OCI-LY1 (cell line): ENCODE measurements around the gene TMEM164.

Experiments used
- H2AFZ ChIP-seq: fragments of 200-600 bp; sonication (generic), shearing (Covaris generic); 2 replicates; pipeline ENCODE4 v1.6.0; 2014; ENCODE audit warnings: antibody characterized with exemption, mild to moderate bottlenecking, low read length
- H3F3A ChIP-seq: fragments of 200-600 bp; sonication (generic), shearing (Covaris generic); 2 replicates; pipeline ENCODE4 v1.6.0; 2014; ENCODE audit warnings: mild to moderate bottlenecking, antibody characterized with exemption, low read length, moderate library complexity; ENCODE audit not compliant: insufficient read depth
- H3K27ac ChIP-seq: fragments of 200-600 bp; sonication (generic); 2 replicates; pipeline ENCODE4 v1.5.1; 2014; ENCODE audit warnings: low read length, mixed run types, mild to moderate bottlenecking, low read depth; ENCODE audit not compliant: poor library complexity, severe bottlenecking
- H3K27me3 ChIP-seq: fragments of 200-600 bp; sonication (generic); 2 replicates; pipeline ENCODE4 v1.6.0; 2014; ENCODE audit warnings: antibody characterized with exemption, mild to moderate bottlenecking, low read length, moderate library complexity; ENCODE audit not compliant: insufficient read depth
- H3K36me3 ChIP-seq: fragments of 200-600 bp; sonication (generic); 2 replicates; pipeline ENCODE4 v1.6.1; 2014; ENCODE audit warnings: mild to moderate bottlenecking, antibody characterized with exemption, low read length, moderate library complexity, mixed read lengths; ENCODE audit not compliant: insufficient read depth
- H3K4me1 ChIP-seq: fragments of 200-600 bp; sonication (generic); 2 replicates; pipeline ENCODE4 v1.5.1; 2014; ENCODE audit warnings: mild to moderate bottlenecking, low read length, moderate library complexity; ENCODE audit not compliant: insufficient read depth, severe bottlenecking
- H3K4me2 ChIP-seq: fragments of 200-600 bp; sonication (generic), shearing (Covaris generic); 2 replicates; pipeline ENCODE4 v1.6.1; 2014; ENCODE audit warnings: low read length
- H3K4me3 ChIP-seq: fragments of 200-600 bp; sonication (generic); 2 replicates; pipeline ENCODE4 v1.5.1; 2014; ENCODE audit warnings: low read length, low read depth, mild to moderate bottlenecking, mixed read lengths; ENCODE audit not compliant: poor library complexity, severe bottlenecking
- H3K79me2 ChIP-seq: fragments of 200-600 bp; shearing (Covaris generic); 2 replicates; pipeline ENCODE4 v1.6.1; 2016; ENCODE audit warnings: mixed run types, low read length, mixed read lengths; ENCODE audit not compliant: insufficient read depth
- H3K9ac ChIP-seq: fragments of 200-600 bp; sonication (generic), shearing (Covaris generic); 2 replicates; pipeline ENCODE4 v1.6.1; 2014; ENCODE audit warnings: mild to moderate bottlenecking, low read length, mixed read lengths
- H3K9me2 ChIP-seq: fragments of 200-600 bp; sonication (generic), shearing (Covaris generic); 2 replicates; pipeline ENCODE4 v1.6.1; 2014; ENCODE audit warnings: low read depth, mild to moderate bottlenecking, low read length, mixed read lengths
- H3K9me3 ChIP-seq: fragments of 200-600 bp; shearing (Covaris generic); 2 replicates; pipeline ENCODE4 v1.6.1; 2014; ENCODE audit warnings: low read length, mixed read lengths
- H4K20me1 ChIP-seq: fragments of 200-600 bp; sonication (generic), shearing (Covaris generic); 2 replicates; pipeline ENCODE4 v1.6.0; 2016; ENCODE audit warnings: mild to moderate bottlenecking, low read length; ENCODE audit not compliant: insufficient read depth
- CTCF ChIP-seq: fragments of 200-600 bp; sonication (generic), shearing (Covaris generic); IDR thresholded peaks from 2 replicates; pipeline ENCODE4 v1.5.1; 2017; ENCODE audit warnings: mild to moderate bottlenecking, antibody characterized with exemption, low read length, moderate library complexity, mixed read lengths
- EZH2 ChIP-seq: fragments of 200-600 bp; sonication (generic), shearing (Covaris generic); IDR thresholded peaks from 2 replicates; pipeline ENCODE4 v1.8.0; 2017; ENCODE audit warnings: borderline replicate concordance, mixed run types, mild to moderate bottlenecking, antibody characterized with exemption, low read length, moderate library complexity, mixed read lengths

The TMEM164 gene

DNA sequence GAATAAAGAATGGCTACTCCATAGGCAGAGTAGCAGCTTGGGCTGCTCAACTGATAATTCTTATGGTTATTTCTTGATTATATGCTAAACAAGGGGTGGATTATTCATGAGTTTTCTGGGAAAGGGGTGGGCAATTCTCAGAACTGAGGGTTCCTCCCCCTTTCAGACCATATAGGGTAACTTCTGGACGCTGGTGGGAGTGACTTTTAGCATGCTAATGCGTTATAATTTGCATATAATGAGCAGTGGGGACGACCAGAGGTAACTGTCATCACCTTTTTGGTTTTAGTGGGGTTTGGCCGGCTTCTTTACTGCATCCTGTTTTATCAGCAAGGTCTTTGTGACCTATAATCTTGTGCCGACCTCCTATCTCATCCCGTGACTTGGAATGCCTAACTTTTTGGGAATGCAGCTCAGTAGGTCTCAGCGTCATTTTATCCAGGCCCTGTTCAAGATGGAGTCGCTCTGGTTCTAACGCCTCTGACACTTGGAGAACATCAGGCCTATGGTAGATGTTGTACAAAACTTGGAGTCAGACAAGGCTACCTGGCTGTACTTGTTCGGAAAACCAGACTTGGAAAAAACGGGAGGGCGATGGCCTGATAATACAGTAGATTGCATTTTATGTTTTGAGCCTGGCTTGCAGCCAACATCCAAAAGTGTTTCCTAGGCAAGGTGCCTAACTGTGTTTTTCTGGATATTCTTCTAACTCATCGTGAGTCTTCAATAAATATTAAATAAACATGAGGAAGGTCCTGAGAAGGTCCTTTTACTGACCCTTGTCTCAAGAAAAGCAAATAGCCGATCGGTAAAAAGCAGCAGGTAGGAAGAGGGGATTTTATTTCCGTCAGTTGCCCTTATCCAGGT lies 1.8 kb upstream of the TMEM164 start:
- Histone ChIP-seq H3F3A (no peaks in the 10 kb centered on the region), H3K79me2 (no peaks in the 10 kb centered on the region), H3K9ac (no peak overlapping the region), H3K4me3 (no peak overlapping the region), H3K27me3 (no peaks in the 10 kb centered on the region), H3K36me3 (no peaks in the 10 kb centered on the region), H3K9me3 (no peaks in the 10 kb centered on the region), H4K20me1 (no peaks in the 10 kb centered on the region), H3K27ac (no peak overlapping the region), H3K4me1 (peaks cover 13% of the 10 kb centered on the region), H2AFZ (no peak overlapping the region), H3K4me2 (no peak overlapping the region), H3K9me2 (no peaks in the 10 kb centered on the region)
- TF ChIP-seq CTCF (no peak), EZH2 (no peak)

GRCh38 chrX:110001740-110002299 lies 1.1 kb upstream of the TMEM164 start:
- H3K4me2 ChIP-seq = peak overlapping the region; percentile 84
- no peaks in the 10 kb centered on the region for H3K9me3 ChIP-seq
- TF ChIP-seq CTCF (no peak), EZH2 (no peak)
- no peaks in the 10 kb centered on the region for H3K9me2 ChIP-seq
- H2AFZ ChIP-seq = no peak overlapping the region
- H3K9ac ChIP-seq = no peak overlapping the region; the same call in 1 of the 2 replicates
- no peaks in the 10 kb centered on the region for H3F3A ChIP-seq
- no peaks in the 10 kb centered on the region for H3K79me2 ChIP-seq
- H3K27ac ChIP-seq = peak overlapping the region; percentile 45
- no peaks in the 10 kb centered on the region for H3K36me3 ChIP-seq
- H3K4me1 ChIP-seq = peaks cover 13% of the 10 kb centered on the region
- H3K27me3 ChIP-seq = no peaks in the 10 kb centered on the region
- no peaks in the 10 kb centered on the region for H4K20me1 ChIP-seq
- H3K4me3 ChIP-seq = peak overlapping the region; percentile 79

DNA sequence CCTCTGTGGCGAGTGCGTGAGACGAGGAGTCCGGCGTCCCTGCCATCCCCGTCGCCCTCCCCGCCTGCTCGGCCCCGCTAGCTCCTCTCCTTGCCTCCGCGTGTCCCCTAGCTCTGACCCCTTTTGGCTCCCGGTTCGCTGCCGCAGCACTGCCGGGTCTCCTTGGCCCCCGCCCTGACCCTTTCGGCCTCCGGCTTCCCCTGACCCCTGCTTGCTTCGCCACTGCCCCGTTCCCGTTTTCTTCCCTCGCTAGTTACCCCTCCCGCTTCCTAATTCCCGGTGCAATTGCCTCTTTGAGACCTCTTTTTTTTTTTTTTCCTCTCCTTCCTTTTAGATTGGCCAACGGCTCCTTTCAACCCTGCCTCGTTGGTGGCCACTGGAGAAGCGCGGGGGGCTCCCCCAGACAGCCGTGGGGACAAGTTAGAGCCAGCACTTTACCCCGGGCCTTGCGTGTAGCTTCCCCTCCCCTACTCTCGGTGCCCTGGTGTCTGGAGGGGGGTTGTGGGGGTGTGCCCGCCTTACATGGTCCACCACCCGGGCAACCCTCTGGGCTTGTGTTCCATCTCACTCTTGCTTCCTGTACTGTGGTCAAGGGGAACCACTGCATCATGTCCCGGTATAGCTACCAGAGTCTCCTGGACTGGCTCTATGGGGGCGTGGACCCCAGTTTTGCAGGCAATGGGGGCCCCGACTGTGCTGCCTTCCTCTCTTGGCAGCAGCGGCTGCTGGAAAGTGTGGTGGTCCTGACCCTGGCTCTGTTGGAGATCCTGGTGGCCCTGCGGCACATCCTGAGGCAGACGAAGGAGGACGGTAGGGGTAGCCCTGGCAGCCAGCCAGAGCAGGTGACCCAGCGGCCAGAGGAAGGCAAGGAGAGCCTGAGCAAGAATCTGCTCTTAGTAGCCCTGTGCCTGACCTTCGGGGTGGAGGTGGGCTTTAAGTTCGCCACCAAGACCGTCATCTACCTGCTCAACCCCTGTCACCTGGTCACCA lies 548 bp downstream of the TMEM164 start:
- no peaks in the 10 kb centered on the region for H3K79me2 ChIP-seq
- H3K4me1 ChIP-seq = peaks cover 13% of the 10 kb centered on the region
- no peaks in the 10 kb centered on the region for H3K9me3 ChIP-seq
- no peaks in the 10 kb centered on the region for H4K20me1 ChIP-seq
- H3K9ac ChIP-seq = peak overlapping the region; percentile 75
- no peak overlapping the region for H3K27ac ChIP-seq
- no peaks in the 10 kb centered on the region for H3K9me2 ChIP-seq
- H3K36me3 ChIP-seq = no peaks in the 10 kb centered on the region
- peak overlapping the region; percentile 84 for H3K4me2 ChIP-seq
- peak overlapping the region; percentile 79 for H3K4me3 ChIP-seq
- no peak overlapping the region for H2AFZ ChIP-seq
- no peaks in the 10 kb centered on the region for H3K27me3 ChIP-seq
- TF ChIP-seq CTCF (no peak), EZH2 (no peak)
- H3F3A ChIP-seq = no peaks in the 10 kb centered on the region
